Renal pelvis (tissue), 4 donors: ENCODE results near the gene CIAO2B. TPM values are rescaled to one million over a fixed set of nuclear protein-coding genes. Genes with fewer than 3 reads are reported as not detected.

Experiments used
- DNase-seq: peaks from one replicate; pipeline ENCODE4 v3.0.0-alpha.2; 2013
- polyA plus RNA-seq, 3 donors: library from polyadenylated mRNA; unstranded; fragments of 120-200 nt; gene quantifications; one replicate each; pipeline ENCODE4 v1.2.1, GENCODE V29; 2013; ENCODE audit not compliant: insufficient read length in 3 of 3

CIAO2B gene
- polyA plus RNA-seq, 3 donors = 95.1 to 102 (median 99.3) TPM

DNA sequence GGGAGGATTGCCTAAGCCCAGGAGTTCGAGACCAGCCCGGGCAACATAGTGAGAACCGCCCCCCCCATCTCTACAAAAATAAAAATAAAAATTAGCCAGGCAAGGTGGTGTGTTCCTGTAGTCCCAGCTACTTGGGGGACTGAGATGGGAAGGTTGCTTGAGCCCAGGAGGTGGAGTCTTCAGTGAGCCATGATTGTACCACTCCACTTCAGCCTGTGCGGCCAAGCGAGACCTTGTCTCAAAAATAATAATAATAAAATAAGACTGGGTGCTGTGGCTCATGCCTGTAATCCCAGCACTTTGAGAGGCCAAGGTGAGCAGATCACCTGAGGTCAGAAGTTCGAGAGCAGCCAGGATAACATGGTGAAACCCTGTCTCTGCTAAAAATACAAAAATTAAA lies 42.4 kb downstream of the CIAO2B start:
- DNase-seq = no peak

DNA sequence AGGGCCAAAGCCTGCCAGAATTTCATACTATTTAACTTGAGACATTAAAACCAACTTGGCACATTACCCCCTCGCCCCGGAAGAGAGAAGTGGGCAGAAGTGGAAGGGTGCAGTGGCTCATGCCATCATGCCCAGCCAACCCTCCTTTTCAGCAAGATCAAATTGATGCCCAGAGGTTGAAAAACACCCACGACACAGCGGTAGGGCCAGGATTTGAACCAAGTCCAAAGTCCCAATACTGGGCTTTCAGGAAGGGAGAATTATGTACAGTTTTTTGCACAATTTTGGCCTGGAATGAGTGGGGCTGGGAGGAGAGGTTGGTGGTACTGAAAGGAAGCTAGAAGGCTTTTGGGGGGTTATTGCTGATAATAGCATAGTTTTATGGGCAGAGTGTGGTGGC lies 42.8 kb downstream of the CIAO2B start:
- no peak for DNase-seq

DNA sequence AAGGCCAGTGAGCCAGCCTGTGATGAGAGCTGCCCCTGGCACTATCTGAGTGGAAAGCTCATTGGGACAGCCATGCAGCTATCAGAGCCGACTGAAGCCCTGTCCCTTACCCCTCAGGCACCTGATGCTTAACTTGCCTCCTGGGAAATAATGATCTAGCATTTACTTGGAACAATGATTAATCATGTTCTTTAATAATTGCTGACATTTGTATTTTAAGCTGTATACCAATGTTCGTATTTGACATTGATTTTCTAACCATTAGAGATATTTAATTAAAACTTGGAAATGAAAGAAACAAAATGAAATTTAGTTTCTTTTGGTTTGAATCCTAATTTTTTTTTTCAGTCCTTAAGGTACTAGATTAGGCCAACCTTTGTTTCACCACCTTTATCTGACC lies 43.4 kb downstream of the CIAO2B start:
- DNase-seq = no peak

GRCh38 chr16:66889622-66890021 lies 44.6 kb downstream of the CIAO2B start:
- DNase-seq = no peak

GRCh38 chr16:66888647-66889615 lies 45.3 kb downstream of the CIAO2B start:
- DNase-seq = no peak

- no peak for DNase-seq
Observed at GRCh38 chr16:66886914-66887313, 47.3 kb downstream of the CIAO2B start.

DNA sequence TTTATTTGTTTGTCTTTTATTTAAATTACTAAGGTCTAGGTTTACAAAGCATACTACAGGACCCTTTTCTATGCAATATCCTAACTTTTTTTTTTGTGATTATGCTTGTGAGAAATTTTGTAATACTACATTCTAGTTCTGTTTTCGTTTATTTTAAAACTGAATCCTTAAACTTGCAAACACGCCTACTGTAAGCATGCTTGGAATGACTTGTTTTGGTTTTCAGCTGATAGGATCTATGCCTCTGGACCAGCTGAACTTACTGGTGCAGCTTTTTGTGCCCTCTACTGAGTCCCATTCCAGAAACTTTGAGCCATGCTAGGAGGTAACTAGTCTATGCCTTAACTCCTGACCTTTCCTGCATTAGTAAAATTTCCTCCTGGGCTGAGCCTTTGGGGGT lies 47.9 kb downstream of the CIAO2B start:
- no peak for DNase-seq

GRCh38 chr16:66885491-66885890 lies 48.7 kb downstream of the CIAO2B start:
- no peak for DNase-seq

GRCh38 chr16:66882702-66883101 lies 51.5 kb downstream of the CIAO2B start:
- no peak for DNase-seq

Other genes starting within 250 kb of the CIAO2B start
- 10 to 100 TPM; 65.0 to 73.2 (median 72.8) TPM for gene CMTM4, start 237.7 kb downstream of the CIAO2B start, polyA plus RNA-seq
- 100 to 1,000 TPM; 105 to 155 (median 142) TPM for gene DYNC1LI2, start 182.8 kb downstream of the CIAO2B start, polyA plus RNA-seq
- gene TERB1, start 132.8 kb downstream of the CIAO2B start, polyA plus RNA-seq = under 1 TPM in 1 of 3 donors, not detected in 2; 0.18 TPM
- gene NAE1, start 103.4 kb downstream of the CIAO2B start, polyA plus RNA-seq = 10 to 100 TPM; 68.2 to 95.4 (median 90.5) TPM
- gene CA7, start 90.0 kb downstream of the CIAO2B start, polyA plus RNA-seq = under 1 TPM; 0.16 to 0.73 (median 0.61) TPM
- 10 to 100 TPM; 12.2 to 16.1 (median 14.3) TPM for gene PDP2, start 53.9 kb downstream of the CIAO2B start, polyA plus RNA-seq
- 100 to 1,000 TPM; 267 to 319 (median 317) TPM for gene CDH16, start 15.5 kb downstream of the CIAO2B start, polyA plus RNA-seq
- gene RRAD, start 8.9 kb downstream of the CIAO2B start, polyA plus RNA-seq = 1 to 10 TPM; 2.4 to 3.3 (median 2.8) TPM
- 10 to 100 TPM; 42.7 to 50.2 (median 45.3) TPM for gene CES2, start 1.1 kb upstream of the CIAO2B start, polyA plus RNA-seq
- gene CES3, start 26.9 kb upstream of the CIAO2B start, polyA plus RNA-seq = 1 to 10 TPM; 2.4 to 4.6 (median 4.1) TPM
- gene CES4A, start 54.2 kb upstream of the CIAO2B start, polyA plus RNA-seq = 10 to 100 TPM in 2 of 3 donors, 1 to 10 TPM in 1; 7.3 to 13.1 (median 12.2) TPM
- 10 to 100 TPM; 65.4 to 70.1 (median 67.9) TPM for gene CBFB, start 94.7 kb upstream of the CIAO2B start, polyA plus RNA-seq
- gene PHAF1, start 175.5 kb upstream of the CIAO2B start, polyA plus RNA-seq = 10 to 100 TPM; 20.7 to 29.5 (median 28.7) TPM
- gene B3GNT9, start 216.6 kb upstream of the CIAO2B start, polyA plus RNA-seq = 10 to 100 TPM in 1 of 3 donors, 1 to 10 TPM in 2; 8.1 to 11.9 (median 8.2) TPM
- 1 to 10 TPM; 6.4 to 6.9 (median 6.6) TPM for gene TRADD, start 225.5 kb upstream of the CIAO2B start, polyA plus RNA-seq
- 1 to 10 TPM; 1.4 to 2.9 (median 2.2) TPM for gene FBXL8, start 225.6 kb upstream of the CIAO2B start, polyA plus RNA-seq
- gene HSF4, start 230.3 kb upstream of the CIAO2B start, polyA plus RNA-seq = 1 to 10 TPM; 1.2 to 3.1 (median 2.9) TPM
- 1 to 10 TPM; 4.1 to 9.5 (median 7.6) TPM for gene NOL3, start 236.1 kb upstream of the CIAO2B start, polyA plus RNA-seq
- 10 to 100 TPM; 34.7 to 53.0 (median 50.1) TPM for gene MATCAP1, start 249.6 kb upstream of the CIAO2B start, polyA plus RNA-seq